ENCODE data around the gene DNASE1L2.

- TF ChIP-seq CTCF (IDR thresholded peaks at IDR 0.05), result no peak
- no peak for TF ChIP-seq POLR2A (IDR thresholded peaks at IDR 0.05)
Measured at GRCh38 chr16:2198283-2198682, 38.0 kb upstream of the DNASE1L2 start.
